CD4-positive, CD25-positive, alpha-beta regulatory T cell (primary cell): Measurements from ENCODE around the gene BRI3BP. TPM values are rescaled to one million over a fixed set of nuclear protein-coding genes. Genes with fewer than 3 reads are reported as not detected.

Experiments
- ATAC-seq, 2 donors: fragments of 150-1000 bp; cut with Tn5 transposase; one replicate each; pipeline ENCODE4 v1.10.0; 2021; ENCODE audit warnings: low read depth in 2 of 2, moderate number of reproducible peaks in 2 of 2, moderate library complexity in 1 of 2
- DNase-seq, 3 donors: peaks; one replicate each; pipeline versions ENCODE4 v3.0.0 to v3.0.0-alpha.2; 2012 to 2022; ENCODE audit warnings: mixed read lengths in 1 of 3
- H3K27ac ChIP-seq: one replicate; pipeline ENCODE4 v1.7.0; 2013; ENCODE audit warnings: mild to moderate bottlenecking, low read length; ENCODE audit not compliant: insufficient read depth, poor library complexity, severe bottlenecking
- H3K27me3 ChIP-seq: one replicate; pipeline ENCODE4 v1.7.0; 2013; ENCODE audit warnings: low read length; ENCODE audit not compliant: control insufficient read depth, insufficient read depth
- H3K36me3 ChIP-seq: one replicate; pipeline ENCODE4 v1.7.0; 2013; ENCODE audit warnings: mild to moderate bottlenecking, low read length, moderate library complexity; ENCODE audit not compliant: control insufficient read depth, insufficient read depth
- H3K4me1 ChIP-seq: 2 replicates; pipeline ENCODE4 v1.7.0; 2013; ENCODE audit warnings: mild to moderate bottlenecking, low read length; ENCODE audit not compliant: insufficient read depth, control insufficient read depth, poor library complexity, severe bottlenecking
- H3K4me3 ChIP-seq: one replicate; pipeline ENCODE4 v1.7.0; 2013; ENCODE audit warnings: low read depth, mild to moderate bottlenecking, low read length, moderate library complexity
- H3K9me3 ChIP-seq, 2 experiments: 1 replicate in 1 of 2; 2 replicates in 1 of 2; pipeline ENCODE4 v1.7.0; 2013; ENCODE audit warnings: low read length in 2 of 2, mild to moderate bottlenecking in 1 of 2, moderate library complexity in 1 of 2; ENCODE audit not compliant: control insufficient read depth in 2 of 2
- H3K27ac Mint-ChIP-seq, 3 donors: one replicate each; pipeline ENCODE4 v1.8.0; 2020 to 2022; ENCODE audit warnings: mild to moderate bottlenecking in 3 of 3, mixed read lengths in 3 of 3, moderate library complexity in 2 of 3
- H3K27me3 Mint-ChIP-seq: one replicate; pipeline ENCODE4 v1.8.0; 2022; ENCODE audit warnings: mild to moderate bottlenecking, mixed read lengths
- H3K36me3 Mint-ChIP-seq: one replicate; pipeline ENCODE4 v1.8.0; 2020; ENCODE audit warnings: mixed read lengths
- H3K4me1 Mint-ChIP-seq, 4 donors: one replicate each; pipeline ENCODE4 v1.8.0; 2020 to 2022; ENCODE audit warnings: mixed read lengths in 4 of 4, mild to moderate bottlenecking in 1 of 4
- H3K4me3 Mint-ChIP-seq, 4 donors: one replicate each; pipeline ENCODE4 v1.8.0; 2020 to 2022; ENCODE audit warnings: mild to moderate bottlenecking in 4 of 4, mixed read lengths in 4 of 4, moderate library complexity in 3 of 4
- H3K9me3 Mint-ChIP-seq, 7 donors: one replicate each; pipeline ENCODE4 v1.8.0; 2020 to 2022; ENCODE audit warnings: mixed read lengths in 7 of 7, mild to moderate bottlenecking in 3 of 7, moderate library complexity in 2 of 7
- polyA plus RNA-seq, 4 donors: library from polyadenylated mRNA; unstranded; fragments of 300-500 nt; fragmentation: Illumina TruSeq; gene quantifications; one replicate each; pipeline ENCODE4 v1.2.3, GENCODE V29; 2021
- total RNA-seq: library from RNA; stranded (reverse); gene quantifications from one replicate; pipeline ENCODE4 v1.2.3, GENCODE V29; 2022

BRI3BP gene
- total and polyA plus RNA-seq, 5 donors from 2014 or later: 2.0 to 4.1 (median 2.3) TPM

- ATAC-seq (no peak), DNase-seq (no peak)
- Mint-ChIP-seq H3K4me3 (peak overlapping the region; percentile 66 to 87 (median 78)), H3K27ac (peak overlapping the region in 2 of 3 donors; percentile 7 to 32), H3K27me3 (peaks cover 32% of the 10 kb centered on the region), H3K4me1 (peaks cover 5 to 24% (median 8%) of the 10 kb centered on the region in 4 donors), H3K9me3 (peaks cover 0 to 2% (median 0%) of the 10 kb centered on the region in 7 donors), H3K36me3 (no peaks in the 10 kb centered on the region)
- H3K9me3 ChIP-seq: no peaks in the 10 kb centered on the region
- H3K4me3 ChIP-seq: peak overlapping the region; percentile 86
- H3K36me3 ChIP-seq: no peaks in the 10 kb centered on the region
- no peaks in the 10 kb centered on the region for H3K27me3 ChIP-seq
- peaks cover 13% of the 10 kb centered on the region for H3K4me1 ChIP-seq
- no peak overlapping the region for H3K27ac ChIP-seq
These were observed 71.0 kb downstream of the BRI3BP start for GRCh38 chr12:125064492-125064891.

DNA sequence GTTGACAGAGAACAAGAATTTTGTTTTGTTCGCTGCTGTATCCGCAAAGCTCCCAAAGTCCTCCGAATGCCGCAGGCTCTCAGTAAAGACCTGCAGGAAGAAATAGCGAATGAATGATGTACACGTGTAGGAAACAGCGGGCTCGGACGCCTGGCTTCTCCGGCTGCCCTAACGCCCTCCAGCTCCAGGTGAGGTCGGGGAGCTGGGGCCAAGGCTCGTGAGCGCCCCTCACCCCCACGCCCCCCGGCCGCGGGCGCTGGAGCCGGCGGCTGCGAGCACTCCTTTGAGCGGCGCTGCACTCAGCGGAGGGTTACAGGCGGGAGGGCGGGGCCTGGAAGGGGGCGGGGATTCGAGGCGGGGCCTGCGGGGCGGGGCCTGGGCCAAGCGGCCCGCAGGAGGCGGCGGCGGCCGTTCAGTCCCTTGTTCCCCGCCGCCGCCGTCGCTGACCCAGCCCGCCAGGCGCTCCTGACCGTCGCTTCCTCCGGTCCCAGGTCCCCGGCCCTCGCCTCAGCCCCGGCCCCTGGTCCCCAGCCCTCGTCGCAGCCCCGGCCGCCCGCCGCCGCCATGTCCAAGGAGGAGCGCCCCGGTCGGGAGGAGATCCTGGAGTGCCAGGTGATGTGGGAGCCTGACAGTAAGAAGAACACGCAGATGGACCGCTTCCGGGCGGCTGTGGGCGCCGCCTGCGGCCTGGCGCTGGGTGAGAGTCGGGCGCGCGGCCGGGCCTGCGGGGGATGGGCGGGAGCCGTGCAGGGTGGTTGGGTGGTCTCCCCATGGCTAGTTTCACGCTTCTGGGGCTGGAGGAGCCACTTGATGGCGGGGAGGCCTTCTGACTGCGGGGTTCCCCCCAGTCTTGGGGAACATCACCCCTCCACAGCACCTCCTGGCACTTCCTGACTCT lies 71.8 kb downstream of the BRI3BP start, which contains the start of gene AACS:
TSS of gene AACS (plus strand) at position 415 of the 898 bp plus-strand sequence. CDS start at position 565, 150 bp downstream.
- Histone ChIP-seq H3K36me3 (no peaks in the 10 kb centered on the region), H3K9me3 (no peaks in the 10 kb centered on the region), H3K27me3 (no peaks in the 10 kb centered on the region), H3K4me3 (peak within 1 kb of the TSS; percentile 86), H3K4me1 (peaks cover 13% of the 10 kb centered on the region), H3K27ac (no peak within 1 kb of the TSS)
- Mint-ChIP-seq H3K4me1 (peaks cover 5 to 24% (median 8%) of the 10 kb centered on the region in 4 donors), H3K9me3 (peaks cover 0 to 2% (median 0%) of the 10 kb centered on the region in 7 donors), H3K4me3 (peak within 1 kb of the TSS; percentile 88 to 93 (median 89)), H3K27me3 (peaks cover 29% of the 10 kb centered on the region), H3K36me3 (no peaks in the 10 kb centered on the region), H3K27ac (peak within 1 kb of the TSS; percentile 7 to 83 (median 32))
- DNase-seq: peak; percentile 66 to 82 (median 68)
- peak; percentile 91 to 93 for ATAC-seq

DNA sequence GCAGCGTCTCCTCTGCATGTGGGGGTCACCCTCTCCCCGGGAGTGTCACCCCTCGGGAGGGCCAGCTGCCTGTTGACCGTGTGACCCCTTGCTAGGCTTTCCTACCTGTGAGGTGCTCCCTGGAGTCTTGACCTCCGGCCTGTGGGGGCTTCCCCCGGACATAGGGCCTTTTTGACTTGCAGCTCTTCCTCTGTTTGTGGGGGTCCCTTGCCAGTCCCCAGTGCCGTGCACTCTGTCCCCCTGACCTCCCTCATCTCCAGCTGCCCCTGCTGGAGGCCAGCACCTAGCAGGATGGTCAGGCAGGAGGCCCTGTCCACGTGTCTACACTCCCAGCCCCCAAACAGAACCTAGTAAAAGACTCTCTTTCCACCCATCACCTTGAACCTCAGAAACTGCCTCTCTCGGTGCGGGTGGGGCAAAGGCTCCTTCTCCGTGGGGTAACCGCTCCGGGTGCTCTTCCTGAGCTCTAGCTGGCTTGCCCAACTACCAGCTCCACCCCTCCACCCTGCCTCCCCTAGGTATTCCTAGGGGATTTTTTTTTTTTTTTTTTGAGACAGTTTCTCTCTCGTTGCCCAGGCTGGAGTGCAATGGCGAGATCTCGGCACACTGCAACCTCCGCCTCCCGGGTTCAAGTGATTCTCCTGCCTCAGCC lies 72.6 kb downstream of the BRI3BP start:
- peaks cover 24% of the 10 kb centered on the region for H3K27me3 Mint-ChIP-seq
- H3K27ac ChIP-seq: no peak overlapping the region
- H3K4me1 Mint-ChIP-seq: peaks cover 5 to 24% (median 8%) of the 10 kb centered on the region in 4 donors
- peaks cover 13% of the 10 kb centered on the region for H3K4me1 ChIP-seq
- H3K36me3 ChIP-seq: no peaks in the 10 kb centered on the region
- H3K4me3 ChIP-seq: peak overlapping the region; percentile 19
- H3K9me3 Mint-ChIP-seq: peaks cover 0 to 2% (median 0%) of the 10 kb centered on the region in 7 donors
- peak overlapping the region in 1 of 3 donors; percentile 83 for H3K27ac Mint-ChIP-seq
- no peaks in the 10 kb centered on the region for H3K27me3 ChIP-seq
- DNase-seq (no peak), ATAC-seq (no peak)
- H3K4me3 Mint-ChIP-seq: peak overlapping the region; percentile 88 to 93 (median 89)
- H3K9me3 ChIP-seq: no peaks in the 10 kb centered on the region
- no peaks in the 10 kb centered on the region for H3K36me3 Mint-ChIP-seq

GRCh38 chr12:125068391-125068790 lies 74.9 kb downstream of the BRI3BP start:
- H3K9me3 Mint-ChIP-seq: no peaks in the 10 kb centered on the region
- DNase-seq: no peak
- H3K4me3 ChIP-seq: no peak overlapping the region
- H3K27ac Mint-ChIP-seq: no peak overlapping the region
- H3K36me3 ChIP-seq: no peaks in the 10 kb centered on the region
- no peak overlapping the region for H3K27ac ChIP-seq
- H3K9me3 ChIP-seq: no peaks in the 10 kb centered on the region
- H3K4me3 Mint-ChIP-seq: peak overlapping the region in 2 of 4 donors; percentile 60 to 93
- no peaks in the 10 kb centered on the region for H3K36me3 Mint-ChIP-seq
- peaks cover 5 to 24% (median 10%) of the 10 kb centered on the region in 4 donors for H3K4me1 Mint-ChIP-seq
- no peak for ATAC-seq
- peaks cover 13% of the 10 kb centered on the region for H3K4me1 ChIP-seq
- no peaks in the 10 kb centered on the region for H3K27me3 ChIP-seq
- peaks cover 18% of the 10 kb centered on the region for H3K27me3 Mint-ChIP-seq

DNA sequence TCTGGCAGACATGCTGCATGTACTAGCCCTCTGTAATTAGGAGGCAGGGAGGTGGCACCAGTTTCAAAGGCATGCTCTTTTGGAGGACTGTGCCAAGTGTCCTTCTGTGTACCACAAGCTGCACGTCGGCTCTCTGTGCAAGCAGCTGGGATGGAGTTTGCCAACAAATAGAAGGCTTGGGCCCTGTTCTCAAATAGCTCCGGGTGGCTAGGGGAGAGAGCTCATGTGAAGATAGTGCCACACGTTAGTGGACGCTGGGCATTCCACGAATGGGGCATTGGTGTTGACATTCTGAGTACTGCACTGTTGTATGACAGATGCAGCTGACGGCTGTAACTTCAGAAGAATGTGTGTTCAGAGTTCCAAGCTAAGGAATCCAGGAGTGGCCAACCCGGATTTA lies 76.2 kb downstream of the BRI3BP start:
- no peaks in the 10 kb centered on the region for H3K9me3 Mint-ChIP-seq
- Histone ChIP-seq H3K27me3 (no peaks in the 10 kb centered on the region), H3K36me3 (no peaks in the 10 kb centered on the region), H3K4me3 (no peak overlapping the region), H3K9me3 (no peaks in the 10 kb centered on the region), H3K27ac (no peak overlapping the region), H3K4me1 (peaks cover 12% of the 10 kb centered on the region)
- peaks cover 14% of the 10 kb centered on the region for H3K27me3 Mint-ChIP-seq
- H3K4me1 Mint-ChIP-seq: peaks cover 5 to 20% (median 10%) of the 10 kb centered on the region in 4 donors
- DNase-seq (no peak), ATAC-seq (no peak)
- H3K27ac Mint-ChIP-seq: no peak overlapping the region
- no peaks in the 10 kb centered on the region for H3K36me3 Mint-ChIP-seq
- peak overlapping the region in 1 of 4 donors; percentile 60 for H3K4me3 Mint-ChIP-seq

DNA sequence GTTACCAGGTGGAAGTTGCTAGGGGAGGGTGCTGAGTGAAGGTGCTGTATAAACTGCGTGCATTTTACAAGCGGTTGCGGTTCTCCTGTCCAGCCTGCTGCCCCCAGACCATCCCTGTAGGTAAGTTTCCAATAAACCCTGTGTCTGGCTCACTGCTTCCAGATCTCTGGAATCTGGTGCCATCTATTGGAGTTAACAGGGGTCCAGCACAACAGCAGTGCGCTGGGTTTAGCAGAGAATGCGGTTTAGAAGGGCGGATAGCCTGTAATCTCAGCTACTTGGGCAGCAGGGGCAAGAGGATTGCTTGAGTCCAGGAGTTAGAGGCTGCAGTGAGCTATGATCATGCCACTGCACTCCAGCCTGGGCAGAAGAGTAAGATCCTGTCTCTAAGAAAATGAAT lies 76.7 kb downstream of the BRI3BP start:
- Mint-ChIP-seq H3K27ac (no peak overlapping the region), H3K36me3 (no peaks in the 10 kb centered on the region), H3K4me1 (peaks cover 5 to 16% (median 9%) of the 10 kb centered on the region in 4 donors), H3K4me3 (no peak overlapping the region), H3K9me3 (no peaks in the 10 kb centered on the region), H3K27me3 (peaks cover 13% of the 10 kb centered on the region)
- no peaks in the 10 kb centered on the region for H3K27me3 ChIP-seq
- ATAC-seq (no peak), DNase-seq (no peak)
- no peak overlapping the region for H3K27ac ChIP-seq
- H3K9me3 ChIP-seq: no peaks in the 10 kb centered on the region
- H3K4me3 ChIP-seq: no peak overlapping the region
- no peaks in the 10 kb centered on the region for H3K36me3 ChIP-seq
- peaks cover 7% of the 10 kb centered on the region for H3K4me1 ChIP-seq

GRCh38 chr12:125070661-125071390 lies 77.4 kb downstream of the BRI3BP start:
- DNase-seq: no peak
- ATAC-seq: no peak
- Mint-ChIP-seq H3K36me3 (peaks cover 1% of the 10 kb centered on the region), H3K4me1 (peaks cover 5 to 15% (median 9%) of the 10 kb centered on the region in 4 donors), H3K9me3 (no peaks in the 10 kb centered on the region), H3K27me3 (peaks cover 13% of the 10 kb centered on the region), H3K4me3 (no peak overlapping the region), H3K27ac (peak overlapping the region in 1 of 3 donors; percentile 37)
- no peak overlapping the region for H3K4me3 ChIP-seq
- peaks cover 3% of the 10 kb centered on the region for H3K4me1 ChIP-seq
- no peaks in the 10 kb centered on the region for H3K9me3 ChIP-seq
- no peaks in the 10 kb centered on the region for H3K36me3 ChIP-seq
- no peak overlapping the region for H3K27ac ChIP-seq
- no peaks in the 10 kb centered on the region for H3K27me3 ChIP-seq
